HCT116 (cell line): ENCODE measurements around the gene PRDM2. TPM values are rescaled to one million over a fixed set of nuclear protein-coding genes. Genes with fewer than 3 reads are reported as not detected.

ENCODE experiments used
- ATAC-seq: fragments of 200-7000 bp; cut with Tn5 transposase; 2 replicates; pipeline ENCODE4 v1.9.1; 2020; ENCODE audit warnings: mild to moderate bottlenecking, moderate library complexity
- BruUV-seq: library from RNA; stranded (reverse); fragments of 400-500 nt; replicated peaks from 2 replicates; lab custom pipeline; 2021; lab: Mats Ljungman, UMichigan
- CTCF ChIA-PET: fragments of 300-600 bp; sonication (Branson Sonifier 250); formaldehyde crosslinking; loops from one replicate; lab custom pipeline; 2021; ENCODE audit warnings: antibody characterized with exemption; lab: Charles Lee
- POLR2A ChIA-PET: fragments of 300-600, 350-600 bp; sonication (Branson Sonifier 250); formaldehyde crosslinking; loops from one replicate; lab custom pipeline; 2021; ENCODE audit warnings: antibody characterized with exemption; lab: Charles Lee
- RAD21 ChIA-PET, 2 experiments: fragments of 300-600 bp; sonication (Branson Sonifier 250); formaldehyde crosslinking; loops; one replicate each; lab custom pipeline; 2023; ENCODE audit warnings: low total read pairs in 2 of 2; ENCODE audit not compliant: uncharacterized antibody in 2 of 2, unreplicated experiment in 2 of 2, low non-redundant PET in 1 of 2; lab: Charles Lee
- DNase-seq: peaks from one replicate; pipeline ENCODE4 v3.0.0-alpha.2; 2010; ENCODE audit warnings: low read depth, low spot score
- H2AFZ ChIP-seq: fragments of 200-600 bp; shearing (Covaris generic), sonication (generic); 2 replicates; pipeline ENCODE4 v1.6.1; 2017; ENCODE audit warnings: low read depth, mixed run types, mixed read lengths, antibody characterized with exemption, low read length; ENCODE audit not compliant: poor library complexity, severe bottlenecking
- H3K27ac ChIP-seq: 2 replicates; pipeline ENCODE4 v1.5.1; 2012; ENCODE audit warnings: low read depth, low read length
- H3K27me3 ChIP-seq: fragments of 200-600 bp; sonication (generic); 2 replicates; pipeline ENCODE4 v1.6.1; 2016; ENCODE audit warnings: mixed run types, low read length, mixed read lengths; ENCODE audit not compliant: insufficient read depth
- H3K36me3 ChIP-seq, 2 experiments: fragments of 200-500 bp in 1 of 2; fragments of 200-600 bp in 1 of 2; sonication (Bioruptor generic) in 1 of 2; sonication (generic) in 1 of 2; 2 replicates each; pipeline versions ENCODE4 v1.5.1 to v1.6.1; 2014 to 2016; ENCODE audit warnings: low read length in 2 of 2, inconsistent platforms in 1 of 2, mixed read lengths in 1 of 2, mixed run types in 1 of 2; ENCODE audit not compliant: insufficient read depth in 2 of 2, control insufficient read depth in 1 of 2
- H3K4me1 ChIP-seq, 2 experiments: fragments of 200-600 bp in 1 of 2; sonication (generic) in 1 of 2; 2 replicates each; pipeline versions ENCODE4 v1.5.1 to v1.6.1; 2012 to 2017; ENCODE audit warnings: low read length in 2 of 2, inconsistent platforms in 1 of 2, mild to moderate bottlenecking in 1 of 2, mixed read lengths in 1 of 2, mixed run types in 1 of 2, moderate library complexity in 1 of 2; ENCODE audit not compliant: insufficient read depth in 2 of 2, control insufficient read depth in 1 of 2
- H3K4me2 ChIP-seq: fragments of 200-600 bp; sonication (generic); 2 replicates; pipeline ENCODE4 v1.6.1; 2017; ENCODE audit warnings: mixed run types, low read length, mixed read lengths
- H3K4me3 ChIP-seq, 2 experiments: fragments of 200-600 bp in 1 of 2; sonication (generic) in 1 of 2; replicated peaks in 1 of 2; 2 replicates each; pipeline ENCODE4 v1.5.1; 2011 to 2016; ENCODE audit warnings: low read length in 2 of 2, control low read depth in 1 of 2, low read depth in 1 of 2, mild to moderate bottlenecking in 1 of 2, mixed read lengths in 1 of 2, mixed run types in 1 of 2
- H3K79me2 ChIP-seq: fragments of 200-600 bp; sonication (generic); 2 replicates; pipeline ENCODE4 v1.6.1; 2017; ENCODE audit warnings: mild to moderate bottlenecking, mixed run types, low read length, moderate library complexity, mixed read lengths; ENCODE audit not compliant: insufficient read depth
- H3K9ac ChIP-seq: fragments of 200-600 bp; sonication (generic); 2 replicates; pipeline ENCODE4 v1.6.1; 2016; ENCODE audit warnings: low read length, mixed read lengths
- H3K9me2 ChIP-seq: fragments of 200-600 bp; sonication (generic), shearing (Covaris generic); 2 replicates; pipeline ENCODE4 v1.6.1; 2017; ENCODE audit warnings: mixed run types, mild to moderate bottlenecking, moderate library complexity; ENCODE audit not compliant: insufficient read depth
- H3K9me3 ChIP-seq, 2 experiments: fragments of 200-500 bp in 1 of 2; fragments of 200-600 bp in 1 of 2; sonication (Bioruptor generic) in 1 of 2; sonication (generic) in 1 of 2; 2 replicates each; pipeline ENCODE4 v1.6.1; 2014 to 2017; ENCODE audit warnings: low read length in 2 of 2, mixed read lengths in 2 of 2, inconsistent platforms in 1 of 2, low read depth in 1 of 2, mild to moderate bottlenecking in 1 of 2, mixed run types in 1 of 2, moderate library complexity in 1 of 2; ENCODE audit not compliant: control insufficient read depth in 1 of 2, insufficient read depth in 1 of 2
- H4K20me1 ChIP-seq: fragments of 200-600 bp; sonication (generic), shearing (Covaris generic); 2 replicates; pipeline ENCODE4 v1.6.1; 2017; ENCODE audit warnings: mixed run types, mild to moderate bottlenecking, moderate library complexity; ENCODE audit not compliant: insufficient read depth
- CBX3 ChIP-seq: IDR thresholded peaks from 2 replicates; pipeline ENCODE4 v1.6.1; 2012; ENCODE audit warnings: low read depth
- CEBPB ChIP-seq: IDR thresholded peaks from 2 replicates; pipeline ENCODE4 v1.6.1; 2012; ENCODE audit warnings: low read depth
- CTCF ChIP-seq, 3 experiments: fragments of 200-600 bp in 1 of 3; sonication (generic) in 1 of 3; IDR thresholded peaks in 2 of 3; conservative IDR thresholded peaks in 1 of 3; 2 replicates each; pipeline ENCODE4 v1.5.1; 2012 to 2017; ENCODE audit warnings: low read depth in 2 of 3, low read length in 2 of 3, antibody characterized with exemption in 1 of 3, borderline replicate concordance in 1 of 3, control low read depth in 1 of 3, mild to moderate bottlenecking in 1 of 3, mixed read lengths in 1 of 3, mixed run types in 1 of 3, moderate library complexity in 1 of 3; ENCODE audit not compliant: insufficient read depth in 1 of 3
- EGR1 ChIP-seq: IDR thresholded peaks from 2 replicates; pipeline ENCODE4 v1.6.1; 2012; ENCODE audit warnings: low read depth
- ELF1 ChIP-seq: IDR thresholded peaks from 2 replicates; pipeline ENCODE4 v1.6.1; 2012; ENCODE audit warnings: low read depth, borderline replicate concordance
- EZH2 ChIP-seq: fragments of 200-600 bp; sonication (generic); IDR thresholded peaks from 2 replicates; pipeline ENCODE4 v1.6.1; 2017; ENCODE audit warnings: antibody characterized with exemption, mixed run types
- FOSL1 ChIP-seq: IDR thresholded peaks from 2 replicates; pipeline ENCODE4 v1.6.1; 2012; ENCODE audit warnings: low read depth
- JUND ChIP-seq: IDR thresholded peaks from 2 replicates; pipeline ENCODE4 v1.6.1; 2012
- MAX ChIP-seq: IDR thresholded peaks from 2 replicates; pipeline ENCODE4 v1.6.1; 2012
- POLR2A ChIP-seq: IDR thresholded peaks from 2 replicates; pipeline ENCODE4 v1.7.0; 2011; ENCODE audit warnings: borderline replicate concordance; ENCODE audit not compliant: insufficient read depth, insufficient read length; ENCODE audit errors: extremely low read depth
- POLR2AphosphoS5 ChIP-seq: IDR thresholded peaks from 2 replicates; pipeline ENCODE4 v1.6.1; 2011; ENCODE audit warnings: mild to moderate bottlenecking, low read depth, low read length, moderate library complexity
- RAD21 ChIP-seq: IDR thresholded peaks from 2 replicates; pipeline ENCODE4 v1.6.1; 2012; ENCODE audit warnings: low read depth, mild to moderate bottlenecking
- SP1 ChIP-seq: IDR thresholded peaks from 2 replicates; pipeline ENCODE4 v1.6.1; 2012; ENCODE audit warnings: low read depth
- SRF ChIP-seq: IDR thresholded peaks from 2 replicates; pipeline ENCODE4 v1.6.1; 2012; ENCODE audit warnings: low read depth
- TCF7L2 ChIP-seq: IDR thresholded peaks from 2 replicates; pipeline ENCODE4 v1.7.0; 2011; ENCODE audit warnings: borderline replicate concordance, inconsistent platforms; ENCODE audit not compliant: insufficient read depth, insufficient read length; ENCODE audit errors: extremely low read depth
- ZFX ChIP-seq: fragments of 450-650 bp; IDR thresholded peaks from 2 replicates; pipeline ENCODE4 v1.6.1; 2017
- intact Hi-C: fragments of 100-400 bp; cut with micrococcal nuclease; formaldehyde crosslinking; loops from 2 replicates; pipeline ENCODE4 v1.10.0; 2022
- total RNA-seq: library from RNA; stranded (reverse); gene quantifications from one replicate; pipeline ENCODE4 v1.2.1, GENCODE V29; 2021; ENCODE audit not compliant: unreplicated experiment
- TF ChIP-seq, protein P1 (sequence below): IDR thresholded peaks from 2 replicates; pipeline ENCODE4 v1.6.1; 2012
- TF ChIP-seq, protein P2 (sequence below): IDR thresholded peaks from 2 replicates; pipeline ENCODE4 v1.6.1; 2012; ENCODE audit warnings: low read depth
- TF ChIP-seq, protein P3 (sequence below): IDR thresholded peaks from 2 replicates; pipeline ENCODE4 v1.6.1; 2011; ENCODE audit warnings: mild to moderate bottlenecking, low read length, moderate library complexity; ENCODE audit not compliant: insufficient replicate concordance; ENCODE audit errors: extremely low read depth

Gene PRDM2
- total RNA-seq, 1 experiment from 2014 or later = 17.3 TPM

DNA sequence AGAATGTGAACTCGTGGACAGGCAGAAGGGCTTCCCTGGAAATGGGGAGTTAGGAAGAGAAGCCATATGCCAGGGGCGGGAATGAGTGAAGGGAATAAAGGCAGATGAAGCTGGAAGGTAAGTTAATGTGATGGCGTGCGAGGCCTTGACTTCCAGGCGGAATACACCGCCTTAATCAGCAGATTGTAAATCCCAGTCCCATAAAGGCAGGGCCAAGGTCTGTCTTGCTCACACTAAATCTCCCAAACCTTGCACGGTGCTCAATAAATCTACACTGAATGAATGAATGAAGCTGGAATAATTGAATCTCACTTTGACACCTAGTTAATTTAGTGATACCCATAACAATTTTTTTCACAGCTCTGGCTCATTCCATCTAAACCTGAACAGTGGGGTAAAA lies 16.8 kb upstream of the PRDM2 start:
- ChIA-PET RAD21 (no interaction called here), CTCF (interaction anchor here (0.7 kb wide), 1 partner anchor 10 kb away, joined by 3 read pairs; no protein-coding TSS in a partner anchor), POLR2A (no interaction called here)
- Histone ChIP-seq H3K9ac (no peak overlapping the region), H2AFZ (no peak overlapping the region), H3K4me3 (no peak overlapping the region), H3K27ac (no peak overlapping the region), H3K9me3 (no peaks in the 10 kb centered on the region), H3K27me3 (0 out of 2 replicates have a peak, but pooled peaks cover 5% of the 10 kb centered on the region), H3K4me2 (no peak overlapping the region), H3K36me3 (no peaks in the 10 kb centered on the region), H3K9me2 (0 out of 2 replicates have a peak, but pooled peaks cover 3% of the 10 kb centered on the region), H3K79me2 (no peaks in the 10 kb centered on the region)
- no TSS peak for BruUV-seq
- no peak for DNase-seq
- intact Hi-C loops = no loop called here
- TF ChIP-seq CTCF (IDR thresholded peaks at IDR 0.05 in 2 of 3, conservative IDR thresholded peaks at IDR 0.05 in 1 of 3; ENCODE audit: borderline replicate concordance in 1 of 3, insufficient read depth in 1 of 3, low read depth in 2 of 3, low read length in 2 of 3) (no peak), JUND (no peak), CBX3 (no peak), SP1 (no peak), POLR2A (no peak), ELF1 (no peak), CEBPB (no peak), EGR1 (no peak), EZH2 (no peak), TCF7L2 (no peak), ZFX (no peak), SRF (no peak), RAD21 (no peak), MAX (no peak), POLR2AphosphoS5 (no peak), FOSL1 (no peak)
- TF ChIP-seq, protein P1, sequence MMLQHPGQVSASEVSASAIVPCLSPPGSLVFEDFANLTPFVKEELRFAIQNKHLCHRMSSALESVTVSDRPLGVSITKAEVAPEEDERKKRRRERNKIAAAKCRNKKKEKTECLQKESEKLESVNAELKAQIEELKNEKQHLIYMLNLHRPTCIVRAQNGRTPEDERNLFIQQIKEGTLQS = no peak
- TF ChIP-seq, protein P2, sequence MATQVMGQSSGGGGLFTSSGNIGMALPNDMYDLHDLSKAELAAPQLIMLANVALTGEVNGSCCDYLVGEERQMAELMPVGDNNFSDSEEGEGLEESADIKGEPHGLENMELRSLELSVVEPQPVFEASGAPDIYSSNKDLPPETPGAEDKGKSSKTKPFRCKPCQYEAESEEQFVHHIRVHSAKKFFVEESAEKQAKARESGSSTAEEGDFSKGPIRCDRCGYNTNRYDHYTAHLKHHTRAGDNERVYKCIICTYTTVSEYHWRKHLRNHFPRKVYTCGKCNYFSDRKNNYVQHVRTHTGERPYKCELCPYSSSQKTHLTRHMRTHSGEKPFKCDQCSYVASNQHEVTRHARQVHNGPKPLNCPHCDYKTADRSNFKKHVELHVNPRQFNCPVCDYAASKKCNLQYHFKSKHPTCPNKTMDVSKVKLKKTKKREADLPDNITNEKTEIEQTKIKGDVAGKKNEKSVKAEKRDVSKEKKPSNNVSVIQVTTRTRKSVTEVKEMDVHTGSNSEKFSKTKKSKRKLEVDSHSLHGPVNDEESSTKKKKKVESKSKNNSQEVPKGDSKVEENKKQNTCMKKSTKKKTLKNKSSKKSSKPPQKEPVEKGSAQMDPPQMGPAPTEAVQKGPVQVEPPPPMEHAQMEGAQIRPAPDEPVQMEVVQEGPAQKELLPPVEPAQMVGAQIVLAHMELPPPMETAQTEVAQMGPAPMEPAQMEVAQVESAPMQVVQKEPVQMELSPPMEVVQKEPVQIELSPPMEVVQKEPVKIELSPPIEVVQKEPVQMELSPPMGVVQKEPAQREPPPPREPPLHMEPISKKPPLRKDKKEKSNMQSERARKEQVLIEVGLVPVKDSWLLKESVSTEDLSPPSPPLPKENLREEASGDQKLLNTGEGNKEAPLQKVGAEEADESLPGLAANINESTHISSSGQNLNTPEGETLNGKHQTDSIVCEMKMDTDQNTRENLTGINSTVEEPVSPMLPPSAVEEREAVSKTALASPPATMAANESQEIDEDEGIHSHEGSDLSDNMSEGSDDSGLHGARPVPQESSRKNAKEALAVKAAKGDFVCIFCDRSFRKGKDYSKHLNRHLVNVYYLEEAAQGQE = no peak
- TF ChIP-seq, protein P3, sequence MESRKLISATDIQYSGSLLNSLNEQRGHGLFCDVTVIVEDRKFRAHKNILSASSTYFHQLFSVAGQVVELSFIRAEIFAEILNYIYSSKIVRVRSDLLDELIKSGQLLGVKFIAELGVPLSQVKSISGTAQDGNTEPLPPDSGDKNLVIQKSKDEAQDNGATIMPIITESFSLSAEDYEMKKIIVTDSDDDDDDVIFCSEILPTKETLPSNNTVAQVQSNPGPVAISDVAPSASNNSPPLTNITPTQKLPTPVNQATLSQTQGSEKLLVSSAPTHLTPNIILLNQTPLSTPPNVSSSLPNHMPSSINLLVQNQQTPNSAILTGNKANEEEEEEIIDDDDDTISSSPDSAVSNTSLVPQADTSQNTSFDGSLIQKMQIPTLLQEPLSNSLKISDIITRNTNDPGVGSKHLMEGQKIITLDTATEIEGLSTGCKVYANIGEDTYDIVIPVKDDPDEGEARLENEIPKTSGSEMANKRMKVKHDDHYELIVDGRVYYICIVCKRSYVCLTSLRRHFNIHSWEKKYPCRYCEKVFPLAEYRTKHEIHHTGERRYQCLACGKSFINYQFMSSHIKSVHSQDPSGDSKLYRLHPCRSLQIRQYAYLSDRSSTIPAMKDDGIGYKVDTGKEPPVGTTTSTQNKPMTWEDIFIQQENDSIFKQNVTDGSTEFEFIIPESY = no peak
- TF ChIP-seq, all 23 proteins: peak for 0
- Histone ChIP-seq H3K4me1 (no peaks in the 10 kb centered on the region), H4K20me1 (no peaks in the 10 kb centered on the region)
- ATAC-seq = no peak
